Measurements from ENCODE around the gene TM9SF2. TPM values are rescaled to one million over a fixed set of nuclear protein-coding genes. Genes with fewer than 3 reads are reported as not detected.

The TM9SF2 gene
- total and polyA plus RNA-seq, 11 donors, result 22.4 to 84.3 (median 68.2) TPM

DNA sequence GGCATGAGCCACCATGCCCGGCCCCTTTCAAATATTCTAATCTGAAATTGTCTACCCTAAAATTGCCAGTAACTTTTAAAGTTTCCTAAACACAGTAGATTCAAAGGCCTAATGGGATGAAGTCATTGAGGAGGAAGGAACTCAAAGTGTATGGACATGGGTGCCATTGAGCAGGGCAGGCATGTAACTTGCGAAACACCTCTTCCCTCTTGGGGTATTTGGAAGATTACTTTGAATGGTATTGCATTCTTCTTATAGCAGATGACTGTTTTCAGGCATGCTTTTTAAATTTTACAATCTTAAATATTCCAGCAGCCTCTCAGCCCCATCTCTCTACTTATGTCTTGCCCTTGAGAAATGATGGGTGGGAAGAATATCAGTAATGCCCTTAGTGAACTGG lies 21.0 kb downstream of the TM9SF2 start:
- no peak for DNase-seq
- H3K9me3 ChIP-seq, result no peaks in the 10 kb centered on the region
- H3K4me3 ChIP-seq, result no peak overlapping the region
- no peak for TF ChIP-seq POLR2A (IDR thresholded peaks at IDR 0.05)
- TF ChIP-seq, protein P1, sequence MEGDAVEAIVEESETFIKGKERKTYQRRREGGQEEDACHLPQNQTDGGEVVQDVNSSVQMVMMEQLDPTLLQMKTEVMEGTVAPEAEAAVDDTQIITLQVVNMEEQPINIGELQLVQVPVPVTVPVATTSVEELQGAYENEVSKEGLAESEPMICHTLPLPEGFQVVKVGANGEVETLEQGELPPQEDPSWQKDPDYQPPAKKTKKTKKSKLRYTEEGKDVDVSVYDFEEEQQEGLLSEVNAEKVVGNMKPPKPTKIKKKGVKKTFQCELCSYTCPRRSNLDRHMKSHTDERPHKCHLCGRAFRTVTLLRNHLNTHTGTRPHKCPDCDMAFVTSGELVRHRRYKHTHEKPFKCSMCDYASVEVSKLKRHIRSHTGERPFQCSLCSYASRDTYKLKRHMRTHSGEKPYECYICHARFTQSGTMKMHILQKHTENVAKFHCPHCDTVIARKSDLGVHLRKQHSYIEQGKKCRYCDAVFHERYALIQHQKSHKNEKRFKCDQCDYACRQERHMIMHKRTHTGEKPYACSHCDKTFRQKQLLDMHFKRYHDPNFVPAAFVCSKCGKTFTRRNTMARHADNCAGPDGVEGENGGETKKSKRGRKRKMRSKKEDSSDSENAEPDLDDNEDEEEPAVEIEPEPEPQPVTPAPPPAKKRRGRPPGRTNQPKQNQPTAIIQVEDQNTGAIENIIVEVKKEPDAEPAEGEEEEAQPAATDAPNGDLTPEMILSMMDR (IDR thresholded peaks at IDR 0.05), result no peak
- 97 to 100% (median 100%) methylated on average over 2 of the region's 2 CpGs for WGBS, 4 donors
- H3K4me1 ChIP-seq, result peaks cover 0 to 10% (median 2%) of the 10 kb centered on the region in 12 donors
- no peak for ATAC-seq
- intact Hi-C loops (cut with DNase I), result no loop called here
- no peaks in the 10 kb centered on the region for H3K27me3 ChIP-seq
- no peak overlapping the region for H3K27ac ChIP-seq
- peaks cover 0 to 81% (median 68%) of the 10 kb centered on the region in 9 donors for H3K36me3 ChIP-seq

DNA sequence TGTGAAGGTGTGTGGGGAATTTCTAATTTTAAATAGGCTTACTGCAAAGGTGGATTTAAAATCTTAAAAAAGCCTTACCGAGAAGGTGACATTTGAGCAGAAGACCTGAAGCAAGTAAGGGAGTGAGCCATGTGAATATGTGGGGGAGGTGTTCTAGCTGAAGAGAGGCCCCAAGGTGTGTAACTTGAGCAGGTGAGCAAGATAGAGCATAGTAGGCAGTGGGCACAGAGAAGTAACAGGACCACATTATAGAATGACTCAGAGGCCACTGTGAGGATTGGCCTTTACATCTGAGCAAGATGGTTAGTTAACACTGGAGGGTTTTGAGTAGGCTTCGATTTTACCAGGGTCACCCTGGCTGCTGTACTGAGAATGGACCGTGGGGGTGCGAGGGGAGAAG lies 22.6 kb downstream of the TM9SF2 start:
- 95 to 100% (median 97%) methylated on average over 4 of the region's 4 CpGs for WGBS, 4 donors
- DNase-seq (no peak), ATAC-seq (no peak)
- Histone ChIP-seq H3K9me3 (no peaks in the 10 kb centered on the region), H3K27ac (no peak overlapping the region), H3K27me3 (no peaks in the 10 kb centered on the region), H3K4me1 (peaks cover 0 to 8% (median 0%) of the 10 kb centered on the region in 12 donors), H3K4me3 (no peak overlapping the region), H3K36me3 (peaks cover 0 to 87% (median 61%) of the 10 kb centered on the region in 9 donors)
- intact Hi-C loops (cut with DNase I), result no loop called here
- no peak for TF ChIP-seq POLR2A (IDR thresholded peaks at IDR 0.05)
- TF ChIP-seq, protein P1 (IDR thresholded peaks at IDR 0.05), result no peak

GRCh38 chr13:99525967-99526366 lies 24.7 kb downstream of the TM9SF2 start:
- H3K27ac ChIP-seq, result no peak overlapping the region
- no peaks in the 10 kb centered on the region for H3K27me3 ChIP-seq
- DNase-seq (no peak), ATAC-seq (peak in 2 of 4 donors; percentile 10 to 34)
- no peak for TF ChIP-seq POLR2A (IDR thresholded peaks at IDR 0.05)
- TF ChIP-seq, protein P1 (IDR thresholded peaks at IDR 0.05), result no peak
- H3K36me3 ChIP-seq, result peaks cover 0 to 85% (median 54%) of the 10 kb centered on the region in 9 donors
- no peaks in the 10 kb centered on the region for H3K9me3 ChIP-seq
- 80 to 88% (median 87%) methylated on average over 4 of the region's 4 CpGs for WGBS, 4 donors
- peaks cover 0 to 8% (median 0%) of the 10 kb centered on the region in 12 donors for H3K4me1 ChIP-seq
- intact Hi-C loops (cut with DNase I), result no loop called here
- no peak overlapping the region for H3K4me3 ChIP-seq

DNA sequence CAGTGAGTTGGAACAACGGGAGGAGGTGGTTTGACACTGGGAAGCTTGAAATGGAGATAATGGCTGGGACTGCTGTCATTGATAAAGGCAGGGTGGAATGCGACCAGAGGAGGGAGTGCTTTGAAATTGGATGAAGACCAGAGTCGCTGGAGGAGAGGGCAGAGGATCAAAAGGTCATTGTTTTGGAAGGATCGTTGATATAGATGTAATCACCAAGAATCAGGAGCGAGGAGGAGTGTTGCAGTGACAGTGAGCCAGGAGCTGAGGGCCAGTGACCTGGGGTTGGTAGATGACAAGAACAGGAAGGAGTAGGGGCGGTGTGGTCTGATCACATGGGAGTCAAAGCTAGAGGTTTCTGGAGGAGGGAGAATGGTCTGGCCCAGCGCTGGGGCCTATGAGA lies 25.3 kb downstream of the TM9SF2 start:
- H3K36me3 ChIP-seq, result peaks cover 0 to 85% (median 54%) of the 10 kb centered on the region in 9 donors

More for the DNA sequence above, 25.3 kb downstream of the TM9SF2 start:
- Histone ChIP-seq H3K4me1 (peaks cover 0 to 8% (median 0%) of the 10 kb centered on the region in 12 donors), H3K4me3 (no peak overlapping the region), H3K27me3 (no peaks in the 10 kb centered on the region), H3K27ac (no peak overlapping the region), H3K9me3 (no peaks in the 10 kb centered on the region)
- peak in 2 of 4 donors; percentile 18 to 49 for ATAC-seq
- intact Hi-C loops (cut with DNase I), result no loop called here
- 58 to 65% (median 62%) methylated on average over 7 of the region's 7 CpGs for WGBS, 4 donors
- TF ChIP-seq POLR2A (IDR thresholded peaks at IDR 0.05), result no peak
- TF ChIP-seq, protein P1 (IDR thresholded peaks at IDR 0.05), result no peak
- no peak for DNase-seq

Measured in heart left ventricle (tissue), 16 donors.